CD14-positive monocyte (primary cell): ENCODE measurements around the gene PIK3R4. TPM values are rescaled to one million over a fixed set of nuclear protein-coding genes. Genes with fewer than 3 reads are reported as not detected.

Experiments
- DNase-seq, 3 donors: peaks; one replicate each; pipeline ENCODE4 v3.0.0-alpha.2; 2011 to 2022
- H2AFZ ChIP-seq: 2 replicates; pipeline ENCODE4 v1.6.0; 2012; ENCODE audit warnings: mild to moderate bottlenecking, low read depth, low read length, inconsistent platforms; ENCODE audit not compliant: insufficient read depth, poor library complexity, severe bottlenecking
- H3K27ac ChIP-seq, 2 donors: 1 replicate in 1 of 2; 2 replicates in 1 of 2; pipeline ENCODE4 v1.5.1; 2012 to 2013; ENCODE audit warnings: low read length in 2 of 2, control low read depth in 1 of 2, inconsistent platforms in 1 of 2, low read depth in 1 of 2, mild to moderate bottlenecking in 1 of 2
- H3K27me3 ChIP-seq, 2 donors: one replicate each; pipeline versions ENCODE4 v1.6.0 to v1.6.1; 2011 to 2013; ENCODE audit warnings: low read length in 2 of 2; ENCODE audit not compliant: control insufficient read depth in 2 of 2, insufficient read depth in 2 of 2
- H3K36me3 ChIP-seq, 2 donors: replicated peaks in 1 of 2; 1 replicate in 1 of 2; 2 replicates in 1 of 2; pipeline versions ENCODE4 v1.5.1 to v1.6.1; 2012 to 2013; ENCODE audit warnings: low read length in 2 of 2, control low read depth in 1 of 2, inconsistent platforms in 1 of 2, mild to moderate bottlenecking in 1 of 2; ENCODE audit not compliant: insufficient read depth in 2 of 2, control insufficient read depth in 1 of 2
- H3K4me1 ChIP-seq, 2 donors: 1 replicate in 1 of 2; 2 replicates in 1 of 2; pipeline versions ENCODE4 v1.5.1 to v1.6.1; 2012 to 2013; ENCODE audit warnings: low read length in 2 of 2, control low read depth in 1 of 2, inconsistent platforms in 1 of 2, mild to moderate bottlenecking in 1 of 2, moderate library complexity in 1 of 2; ENCODE audit not compliant: insufficient read depth in 2 of 2, control insufficient read depth in 1 of 2
- H3K4me2 ChIP-seq: replicated peaks from 2 replicates; pipeline ENCODE3; 2012; ENCODE audit warnings: low read length, moderate library complexity, mild to moderate bottlenecking; ENCODE audit not compliant: poor library complexity, severe bottlenecking; ENCODE audit errors: extremely low read depth
- H3K4me3 ChIP-seq, 3 experiments: fragments of 200-600 bp in 1 of 3; sonication (generic) in 1 of 3; replicated peaks in 1 of 3; 1 replicate in 2 of 3; 2 replicates in 1 of 3; pipeline ENCODE4 v1.5.1; 2011 to 2013; ENCODE audit warnings: low read length in 3 of 3, mild to moderate bottlenecking in 3 of 3, control low read depth in 2 of 3, low read depth in 2 of 3, inconsistent platforms in 1 of 3, moderate library complexity in 1 of 3
- H3K79me2 ChIP-seq: 2 replicates; pipeline ENCODE4 v1.6.0; 2012; ENCODE audit warnings: mild to moderate bottlenecking, control low read depth, inconsistent platforms, low read length, moderate library complexity; ENCODE audit not compliant: insufficient read depth
- H3K9ac ChIP-seq: 2 replicates; pipeline ENCODE4 v1.6.0; 2017; ENCODE audit warnings: low read length, mild to moderate bottlenecking; ENCODE audit not compliant: insufficient read depth, poor library complexity, severe bottlenecking
- H3K9me3 ChIP-seq, 2 donors: replicated peaks in 1 of 2; 1 replicate in 1 of 2; 2 replicates in 1 of 2; pipeline versions ENCODE4 v1.5.1 to v1.6.1; 2012 to 2013; ENCODE audit warnings: low read length in 2 of 2, control low read depth in 1 of 2; ENCODE audit not compliant: control insufficient read depth in 1 of 2, insufficient read depth in 1 of 2
- H4K20me1 ChIP-seq: 2 replicates; pipeline ENCODE4 v1.6.0; 2012; ENCODE audit warnings: mild to moderate bottlenecking, low read length, control low read depth, moderate library complexity; ENCODE audit not compliant: insufficient read depth
- H3K27ac Mint-ChIP-seq, 7 donors: one replicate each; pipeline ENCODE4 v1.8.0; 2020; ENCODE audit warnings: mild to moderate bottlenecking in 7 of 7, mixed read lengths in 7 of 7, moderate library complexity in 6 of 7, inconsistent platforms in 2 of 7
- H3K27me3 Mint-ChIP-seq, 3 donors: one replicate each; pipeline ENCODE4 v1.8.0; 2021 to 2022; ENCODE audit warnings: low read depth in 3 of 3, mild to moderate bottlenecking in 3 of 3, mixed read lengths in 3 of 3, moderate library complexity in 3 of 3, inconsistent platforms in 1 of 3
- H3K36me3 Mint-ChIP-seq, 2 donors: one replicate each; pipeline ENCODE4 v1.8.0; 2020; ENCODE audit warnings: mixed read lengths in 2 of 2, inconsistent platforms in 1 of 2, mild to moderate bottlenecking in 1 of 2
- H3K4me1 Mint-ChIP-seq: one replicate; pipeline ENCODE4 v1.8.0; 2020; ENCODE audit warnings: mild to moderate bottlenecking, mixed read lengths
- H3K4me3 Mint-ChIP-seq, 2 donors: one replicate each; pipeline ENCODE4 v1.8.0; 2020; ENCODE audit warnings: mild to moderate bottlenecking in 2 of 2, mixed read lengths in 2 of 2, moderate library complexity in 1 of 2
- H3K9me3 Mint-ChIP-seq, 7 donors: one replicate each; pipeline ENCODE4 v1.8.0; 2020 to 2022; ENCODE audit warnings: mixed read lengths in 7 of 7, mild to moderate bottlenecking in 6 of 7, moderate library complexity in 6 of 7, inconsistent platforms in 2 of 7
- CTCF ChIP-seq: fragments of 200-600 bp; IDR thresholded peaks from one replicate; pipeline ENCODE4 v1.8.0; 2022; ENCODE audit warnings: antibody characterized with exemption, mild to moderate bottlenecking
- WGBS: methylation state at CpG from one replicate; pipeline ENCODE4 v1.1.5; 2013; ENCODE audit warnings: missing lambda C conversion rate; ENCODE audit not compliant: insufficient coverage; 5-methylcytosine and 5-hydroxymethylcytosine counted together
- intact Hi-C, 2 donors: fragments of 100-400 bp; cut with micrococcal nuclease; formaldehyde crosslinking; loops; one replicate each; pipeline versions ENCODE4 v1.15.0 to v1.15.1; 2023
- polyA plus RNA-seq, 3 donors: library from polyadenylated mRNA; depleted of rRNA in 1 of 3; unstranded in 2 of 3; stranded (reverse) in 1 of 3; fragments of 300-500 nt in 2 of 3; fragments of >200 nt in 1 of 3; fragmentation: Illumina TruSeq in 2 of 3; gene quantifications; 1 replicate in 2 of 3; 2 replicates in 1 of 3; pipeline ENCODE4 v1.2.3, GENCODE V29; 2012 to 2021

PIK3R4 gene
- polyA plus RNA-seq, 3 donors = 6.5 to 18.7 (median 10.1) TPM

DNA sequence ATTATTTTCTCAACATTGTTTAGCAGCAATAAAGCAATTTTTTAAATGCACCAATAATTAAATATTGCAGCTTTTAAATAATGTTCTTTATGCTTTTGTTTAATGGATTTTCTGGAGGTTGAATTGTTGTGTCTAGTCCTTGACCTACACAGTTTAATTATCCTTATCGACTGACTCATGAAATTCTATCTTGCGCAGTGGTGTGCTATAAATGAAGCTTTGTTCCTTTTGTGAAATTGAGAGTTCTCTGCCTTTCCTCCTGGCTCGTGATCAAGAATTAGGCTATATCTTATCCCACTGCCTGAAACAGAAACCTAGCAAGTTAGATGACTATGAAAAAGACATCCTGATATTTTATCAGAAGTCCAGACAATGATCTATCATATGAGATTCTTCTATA, 37.0 kb upstream of the PIK3R4 start:
- no CpG with 5 or more reads among the region's 3 CpGs for WGBS

DNA sequence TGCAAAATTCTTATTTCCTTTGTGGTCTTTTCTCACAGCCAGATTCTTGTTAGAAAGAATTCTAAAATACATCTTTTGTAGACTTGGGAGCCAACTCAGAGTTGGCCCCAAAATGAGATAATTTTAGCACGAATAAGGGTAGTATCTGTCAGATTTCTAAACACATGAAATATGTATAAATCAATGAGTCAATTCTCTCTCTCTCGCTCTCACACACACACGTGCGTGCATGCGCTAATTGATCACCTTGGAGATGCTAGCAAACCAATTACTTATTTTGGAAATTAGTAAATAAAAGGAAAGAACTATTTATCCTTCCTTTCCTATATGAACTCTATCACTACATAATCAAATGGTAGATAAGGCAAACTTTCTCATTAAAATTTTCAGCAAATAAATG, 32.9 kb upstream of the PIK3R4 start:
- no peak overlapping the region for H3K4me2 ChIP-seq
- Mint-ChIP-seq H3K4me1 (no peaks in the 10 kb centered on the region), H3K36me3 (no peaks in the 10 kb centered on the region), H3K9me3 (no peaks in the 10 kb centered on the region), H3K4me3 (no peak overlapping the region), H3K27me3 (peaks cover 0 to 3% (median 2%) of the 10 kb centered on the region in 3 donors), H3K27ac (no peak overlapping the region)
- no peak overlapping the region for H2AFZ ChIP-seq
- no peak for TF ChIP-seq CTCF
- no peak overlapping the region for H3K9ac ChIP-seq
- H3K79me2 ChIP-seq = no peaks in the 10 kb centered on the region
- no peaks in the 10 kb centered on the region for H3K36me3 ChIP-seq
- no peaks in the 10 kb centered on the region for H3K9me3 ChIP-seq
- no peak overlapping the region for H3K4me3 ChIP-seq
- no peak overlapping the region for H3K27ac ChIP-seq
- no peaks in the 10 kb centered on the region for H3K4me1 ChIP-seq
- WGBS = no CpG with 5 or more reads among the region's 5 CpGs
- H4K20me1 ChIP-seq = no peaks in the 10 kb centered on the region
- no peak for DNase-seq
- H3K27me3 ChIP-seq = no peaks in the 10 kb centered on the region
- intact Hi-C loops = no loop called here

More for the DNA sequence above, 37.0 kb upstream of the PIK3R4 start:
- no peaks in the 10 kb centered on the region for H3K36me3 ChIP-seq
- TF ChIP-seq CTCF = no peak
- intact Hi-C loops = no loop called here
- Mint-ChIP-seq H3K27me3 (peaks cover 0 to 3% (median 0%) of the 10 kb centered on the region in 3 donors), H3K4me1 (no peaks in the 10 kb centered on the region), H3K4me3 (no peak overlapping the region), H3K36me3 (no peaks in the 10 kb centered on the region), H3K9me3 (no peaks in the 10 kb centered on the region), H3K27ac (no peak overlapping the region)
- no peak overlapping the region for H3K4me3 ChIP-seq
- no peaks in the 10 kb centered on the region for H3K27me3 ChIP-seq
- no peak overlapping the region for H2AFZ ChIP-seq
- H3K79me2 ChIP-seq = no peaks in the 10 kb centered on the region
- no peaks in the 10 kb centered on the region for H3K4me1 ChIP-seq
- H4K20me1 ChIP-seq = no peaks in the 10 kb centered on the region
- no peaks in the 10 kb centered on the region for H3K9me3 ChIP-seq
- no peak overlapping the region for H3K4me2 ChIP-seq
- H3K27ac ChIP-seq = no peak overlapping the region
- no peak overlapping the region for H3K9ac ChIP-seq
- DNase-seq = no peak
